ENCODE measurements around the gene RNU2-63P.
"Not testable (repeated sequence)": the region's sequence is repeated elsewhere in the genome, so short reads cannot be mapped to it uniquely, and the experiment has no call there.

The RNU2-63P gene

GRCh38 chr2:87981182-87981581 lies 35.2 kb downstream of the RNU2-63P start:
- DNase-seq (ENCODE audit: low read depth in 2 of 2) = not testable (repeated sequence)

- DNase-seq (ENCODE audit: low read depth in 2 of 2) = not testable (repeated sequence)
These were observed 44.0 kb downstream of the RNU2-63P start for GRCh38 chr2:87972385-87972784.
